Mammary epithelial cell (primary cell): Measurements from ENCODE around the gene SNAPC1.
"Not testable (repeated sequence)": the region's sequence is repeated elsewhere in the genome, so short reads cannot be mapped to it uniquely, and the experiment has no call there.

Experiments used
- EZH2 ChIP-seq: IDR thresholded peaks from 2 replicates; pipeline ENCODE4 v1.6.1; 2012; ENCODE audit warnings: low read length, inconsistent platforms, borderline replicate concordance
- TF ChIP-seq, protein P1 (sequence below), 2 donors: IDR thresholded peaks in 1 of 2; conservative IDR thresholded peaks in 1 of 2; 2 replicates each; pipeline ENCODE4 v1.5.1; 2011 to 2012; ENCODE audit warnings: inconsistent platforms in 2 of 2, low read length in 2 of 2, mild to moderate bottlenecking in 2 of 2, control low read depth in 1 of 2, low read depth in 1 of 2; ENCODE audit not compliant: insufficient read depth in 1 of 2; ENCODE audit errors: extremely low read depth in 1 of 2

DNA sequence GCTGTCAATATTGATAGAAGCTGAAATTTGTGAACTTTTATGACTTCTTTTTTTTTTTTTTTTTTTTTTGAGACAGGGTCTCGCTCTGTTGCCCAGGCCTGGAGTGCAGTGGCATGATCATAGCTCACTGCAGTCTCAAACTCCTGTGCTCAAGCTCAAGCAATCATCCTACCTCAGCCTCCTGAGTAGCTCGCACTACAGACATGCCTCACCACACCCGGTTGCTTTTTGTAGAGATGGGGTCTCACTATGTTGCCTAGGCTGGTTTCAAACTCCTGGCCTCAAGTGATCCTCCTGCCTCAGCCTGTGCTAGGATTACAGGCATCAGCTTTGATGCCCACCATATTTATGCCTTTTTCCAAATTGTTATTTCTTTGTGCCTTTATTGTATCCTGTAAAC lies 15.9 kb upstream of the SNAPC1 start:
- TF ChIP-seq, protein P1, sequence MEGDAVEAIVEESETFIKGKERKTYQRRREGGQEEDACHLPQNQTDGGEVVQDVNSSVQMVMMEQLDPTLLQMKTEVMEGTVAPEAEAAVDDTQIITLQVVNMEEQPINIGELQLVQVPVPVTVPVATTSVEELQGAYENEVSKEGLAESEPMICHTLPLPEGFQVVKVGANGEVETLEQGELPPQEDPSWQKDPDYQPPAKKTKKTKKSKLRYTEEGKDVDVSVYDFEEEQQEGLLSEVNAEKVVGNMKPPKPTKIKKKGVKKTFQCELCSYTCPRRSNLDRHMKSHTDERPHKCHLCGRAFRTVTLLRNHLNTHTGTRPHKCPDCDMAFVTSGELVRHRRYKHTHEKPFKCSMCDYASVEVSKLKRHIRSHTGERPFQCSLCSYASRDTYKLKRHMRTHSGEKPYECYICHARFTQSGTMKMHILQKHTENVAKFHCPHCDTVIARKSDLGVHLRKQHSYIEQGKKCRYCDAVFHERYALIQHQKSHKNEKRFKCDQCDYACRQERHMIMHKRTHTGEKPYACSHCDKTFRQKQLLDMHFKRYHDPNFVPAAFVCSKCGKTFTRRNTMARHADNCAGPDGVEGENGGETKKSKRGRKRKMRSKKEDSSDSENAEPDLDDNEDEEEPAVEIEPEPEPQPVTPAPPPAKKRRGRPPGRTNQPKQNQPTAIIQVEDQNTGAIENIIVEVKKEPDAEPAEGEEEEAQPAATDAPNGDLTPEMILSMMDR (conservative IDR thresholded peaks at IDR 0.05 in 1 of 2, IDR thresholded peaks at IDR 0.05 in 1 of 2; ENCODE audit: extremely low read depth in 1 of 2, insufficient read depth in 1 of 2, low read depth in 1 of 2, low read length in 2 of 2): not testable (repeated sequence)
- not testable (repeated sequence) for TF ChIP-seq EZH2
